GM21619 (cell line): ENCODE results near the gene SLC66A2.

Experiments
- ATAC-seq: cut with Tn5 transposase; IDR thresholded peaks from one replicate; pipeline ENCODE4 v1.9.1; 2021; ENCODE audit not compliant: unreplicated experiment

Gene SLC66A2

DNA sequence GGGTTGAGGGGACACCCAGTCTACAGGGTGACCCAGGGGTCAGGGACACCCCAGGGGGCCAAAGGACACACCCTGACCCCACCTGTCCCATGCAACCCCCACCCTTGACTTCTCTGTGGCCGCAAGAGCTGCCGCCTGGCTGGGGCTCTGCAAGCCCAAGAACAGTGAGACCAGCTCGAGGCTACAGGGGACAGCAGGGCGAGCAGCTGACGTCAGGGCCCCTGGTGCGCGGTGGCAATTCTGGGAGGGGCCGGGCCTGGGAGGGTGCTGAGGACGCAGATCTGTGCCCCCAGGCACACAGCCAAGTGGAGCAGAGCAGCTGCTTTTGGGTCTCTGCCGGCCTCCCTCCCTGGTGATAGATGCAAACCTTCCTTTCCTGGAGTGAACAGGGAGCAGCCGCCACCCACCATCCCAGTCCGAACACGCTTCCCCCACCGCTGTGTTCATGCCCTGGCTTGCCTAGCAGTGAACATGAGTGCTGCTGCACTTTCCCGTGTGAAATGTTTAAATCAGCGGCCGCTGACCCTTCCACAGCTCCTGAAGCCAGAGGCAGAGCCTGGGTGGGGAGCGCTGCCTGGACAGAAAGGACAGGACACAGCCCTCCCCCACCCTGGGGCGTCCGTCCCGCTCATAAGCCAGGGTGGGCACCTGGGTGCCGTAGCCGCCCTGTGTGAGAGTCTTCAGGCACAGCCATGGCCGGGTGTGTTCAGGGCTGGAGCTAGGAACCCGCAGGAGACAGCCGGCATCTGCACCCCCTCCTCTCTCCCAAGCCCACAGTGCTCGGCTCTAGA, 46.9 kb downstream of the SLC66A2 start:
- no peak for ATAC-seq

DNA sequence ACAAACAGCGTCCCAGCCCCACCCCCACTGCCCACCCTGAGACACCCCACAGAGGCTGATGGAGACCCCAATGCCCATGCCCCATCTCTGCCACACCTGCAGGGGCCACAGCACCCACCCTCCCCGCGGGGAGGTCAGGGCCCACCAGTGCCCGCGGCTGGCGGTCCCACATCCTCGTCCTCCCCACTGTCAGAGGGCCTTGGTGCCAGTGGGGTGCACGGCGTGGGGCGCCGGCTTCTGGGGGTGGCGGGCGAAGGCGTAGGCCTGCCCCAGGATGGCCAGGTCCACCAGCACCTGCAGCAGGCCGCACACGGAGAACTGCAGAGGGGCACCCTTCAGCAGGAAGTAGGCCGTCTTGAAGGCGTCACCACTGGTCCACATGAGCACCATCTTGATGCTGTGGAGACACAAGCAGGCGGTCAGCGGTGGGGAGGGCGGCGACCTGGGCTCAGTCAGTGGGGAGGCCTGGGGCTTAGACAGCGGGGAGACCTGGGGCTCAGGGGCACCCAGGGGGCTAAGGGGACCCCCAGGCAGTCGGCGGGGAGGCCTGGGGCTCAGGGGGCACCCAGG, 47.6 kb downstream of the SLC66A2 start:
- ATAC-seq, result no peak

DNA sequence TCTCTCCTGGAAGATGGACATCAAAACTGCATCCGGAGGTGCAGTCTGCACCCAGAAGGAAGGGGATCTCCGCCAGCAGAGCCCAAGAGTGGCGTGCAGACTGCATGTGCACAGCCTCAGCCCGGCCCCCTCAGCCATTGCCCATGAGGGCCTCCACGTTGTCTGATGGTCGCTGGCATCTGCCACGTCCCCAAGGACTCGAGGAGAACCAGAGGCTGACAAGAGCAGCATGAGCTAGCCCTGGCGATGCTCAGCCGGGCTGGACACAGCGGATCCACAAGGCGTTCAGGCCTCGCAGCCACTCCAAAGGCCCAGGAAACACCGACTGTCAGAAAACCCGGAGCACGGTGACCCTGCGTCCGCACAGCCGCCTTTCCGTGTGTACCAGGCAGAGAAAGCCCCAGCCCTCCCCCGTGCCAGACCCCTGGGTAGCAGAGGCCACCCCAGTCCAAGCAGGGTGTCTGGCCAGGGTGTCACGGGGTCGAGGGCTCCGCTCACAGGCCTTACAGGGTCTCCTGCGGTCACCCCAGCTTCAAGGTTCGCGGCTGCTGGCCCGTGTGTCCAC, 48.3 kb downstream of the SLC66A2 start:
- ATAC-seq, result no peak

DNA sequence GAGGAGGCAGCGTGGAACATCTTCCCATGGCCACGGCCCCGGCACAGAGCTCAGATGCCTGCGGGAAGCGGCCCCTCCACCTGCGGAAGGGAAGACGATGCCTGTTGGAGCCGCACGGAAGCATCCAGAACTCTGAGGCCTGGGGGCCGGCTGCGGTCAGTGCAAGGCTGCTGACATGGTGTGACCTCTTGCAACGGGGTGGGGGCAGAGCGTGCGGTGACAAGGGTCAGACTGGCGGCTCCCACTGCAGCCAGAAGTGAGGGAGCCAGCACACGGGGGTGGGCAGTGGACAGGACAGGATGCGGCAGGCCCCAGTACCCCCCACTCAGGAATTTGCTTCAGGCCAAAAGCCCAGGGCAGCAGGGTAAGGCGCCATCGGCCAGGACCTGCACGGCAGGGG, 48.8 kb downstream of the SLC66A2 start:
- ATAC-seq, result no peak

DNA sequence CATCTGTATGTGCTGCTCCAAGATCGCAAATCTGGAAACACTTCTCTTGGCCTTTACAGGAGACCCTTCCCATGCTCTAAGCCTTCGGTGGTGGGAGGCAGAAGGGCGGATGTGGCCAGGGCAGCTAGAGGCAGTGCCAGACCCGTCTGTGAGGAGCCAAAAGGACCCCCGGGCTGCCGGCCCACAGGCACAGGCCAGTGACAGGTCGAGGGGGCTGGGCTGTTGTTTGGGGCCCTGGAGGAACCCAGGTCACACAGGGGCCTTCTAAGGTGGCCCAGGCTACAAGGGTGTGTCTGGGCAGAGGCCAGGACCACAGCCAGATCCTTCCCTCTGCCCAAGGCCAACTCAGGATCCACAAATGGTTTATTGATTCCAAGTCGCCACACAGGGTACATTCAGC, 49.4 kb downstream of the SLC66A2 start:
- ATAC-seq, result no peak

DNA sequence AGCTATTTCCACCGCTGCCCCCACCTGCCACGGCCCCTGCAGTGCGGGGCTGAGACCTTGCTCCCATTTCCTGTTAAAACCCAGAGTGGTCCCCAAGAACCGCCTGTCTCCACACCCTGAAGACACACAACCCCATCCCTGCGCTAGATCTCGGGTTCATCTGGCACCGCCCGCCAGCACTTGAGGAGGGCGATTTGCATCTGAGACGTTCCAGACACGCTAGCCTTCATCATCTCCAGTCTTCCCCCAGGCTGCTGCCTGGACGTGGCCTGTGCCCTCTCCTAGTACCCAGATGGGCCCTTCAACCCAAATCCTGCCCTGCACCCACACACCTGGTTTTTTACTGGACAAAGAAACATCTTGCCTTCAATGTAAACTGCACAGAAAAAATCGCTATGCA, 49.8 kb downstream of the SLC66A2 start:
- no peak for ATAC-seq

DNA sequence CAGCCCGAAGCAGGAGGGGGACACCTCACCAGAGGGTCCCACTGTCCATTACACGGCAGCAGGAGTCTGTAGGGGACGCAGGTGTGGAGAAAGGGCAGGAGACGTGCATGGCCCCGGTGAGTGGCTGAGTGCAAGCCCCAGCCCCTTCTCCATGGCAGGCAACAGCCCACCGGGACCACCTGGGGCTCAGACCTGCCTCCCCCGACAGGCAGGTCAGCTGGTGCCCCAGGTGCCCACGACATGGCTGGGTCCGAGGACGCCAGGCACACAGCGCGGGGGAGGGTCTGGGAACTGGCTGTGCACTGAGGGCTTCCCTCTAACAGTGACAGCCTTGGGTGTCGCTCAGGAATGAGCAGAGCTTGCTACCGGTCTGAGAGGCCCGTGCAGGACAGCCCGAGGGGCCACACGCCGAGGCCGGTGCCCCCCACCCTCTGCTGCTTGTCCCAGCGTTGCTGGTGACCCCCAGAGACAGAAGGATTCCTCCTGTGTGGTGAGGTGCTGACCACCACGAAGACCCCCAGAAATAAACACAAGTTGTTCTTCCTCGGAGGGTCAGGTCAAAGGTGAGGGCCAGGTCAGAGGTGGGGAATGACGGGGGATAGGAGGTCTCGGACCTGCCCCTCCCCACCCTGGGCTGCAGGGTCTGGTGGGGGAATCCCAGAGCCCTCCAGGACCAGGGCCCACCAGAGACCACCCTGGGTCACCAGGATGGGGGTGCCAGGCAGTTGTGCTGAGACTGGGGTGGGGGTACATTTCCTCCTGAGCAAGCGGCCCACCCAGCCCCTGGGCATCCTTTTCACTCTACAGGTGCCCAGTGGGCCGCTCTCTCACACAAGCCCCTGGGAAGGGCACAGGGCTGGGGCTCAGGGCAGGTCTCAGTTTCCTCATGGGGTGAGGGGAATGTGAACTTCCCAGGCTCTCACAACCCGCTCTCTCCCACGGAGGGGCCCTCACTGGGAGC, 50.6 kb downstream of the SLC66A2 start:
- no peak for ATAC-seq

DNA sequence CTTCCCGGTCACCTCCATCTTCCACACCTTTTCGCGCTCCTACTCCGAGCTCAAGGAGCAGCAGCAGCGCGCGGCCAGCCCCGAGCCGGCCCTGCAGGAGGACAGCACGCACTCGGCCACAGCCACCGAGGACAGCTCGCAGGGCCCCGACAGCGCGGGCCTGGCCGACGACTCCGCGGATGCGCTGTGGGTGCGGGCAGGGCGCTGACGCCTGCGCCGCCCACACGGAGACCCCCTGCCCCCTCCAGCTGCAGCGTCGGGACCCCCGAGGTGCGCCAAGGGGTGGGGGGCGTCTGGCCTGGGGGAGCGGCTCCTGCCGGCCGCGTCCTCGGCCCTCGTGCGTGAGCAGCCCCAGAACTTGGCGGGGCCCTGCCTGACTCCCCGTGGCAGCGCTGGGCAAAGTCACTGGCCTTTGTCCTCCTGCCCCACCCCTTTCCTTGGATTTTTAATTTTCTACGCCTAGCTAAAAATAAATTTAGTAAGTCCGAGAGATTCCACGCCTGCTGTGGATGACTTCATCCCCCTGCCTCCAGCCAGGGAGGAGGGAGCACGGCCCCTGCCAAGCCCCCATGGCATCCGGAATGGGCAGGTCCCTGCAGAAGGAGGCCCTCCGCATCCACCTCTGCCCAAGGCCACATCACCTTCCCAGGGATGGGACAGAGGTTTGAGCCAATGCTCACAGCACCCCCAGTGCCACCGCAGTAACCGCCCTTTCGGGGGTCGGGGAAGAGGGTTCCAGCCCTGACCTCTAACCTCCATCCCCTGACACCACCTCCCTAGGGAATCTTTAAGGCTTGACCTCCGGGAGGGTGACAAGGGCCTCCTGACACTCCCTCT, 51.6 kb downstream of the SLC66A2 start:
- no peak for ATAC-seq

DNA sequence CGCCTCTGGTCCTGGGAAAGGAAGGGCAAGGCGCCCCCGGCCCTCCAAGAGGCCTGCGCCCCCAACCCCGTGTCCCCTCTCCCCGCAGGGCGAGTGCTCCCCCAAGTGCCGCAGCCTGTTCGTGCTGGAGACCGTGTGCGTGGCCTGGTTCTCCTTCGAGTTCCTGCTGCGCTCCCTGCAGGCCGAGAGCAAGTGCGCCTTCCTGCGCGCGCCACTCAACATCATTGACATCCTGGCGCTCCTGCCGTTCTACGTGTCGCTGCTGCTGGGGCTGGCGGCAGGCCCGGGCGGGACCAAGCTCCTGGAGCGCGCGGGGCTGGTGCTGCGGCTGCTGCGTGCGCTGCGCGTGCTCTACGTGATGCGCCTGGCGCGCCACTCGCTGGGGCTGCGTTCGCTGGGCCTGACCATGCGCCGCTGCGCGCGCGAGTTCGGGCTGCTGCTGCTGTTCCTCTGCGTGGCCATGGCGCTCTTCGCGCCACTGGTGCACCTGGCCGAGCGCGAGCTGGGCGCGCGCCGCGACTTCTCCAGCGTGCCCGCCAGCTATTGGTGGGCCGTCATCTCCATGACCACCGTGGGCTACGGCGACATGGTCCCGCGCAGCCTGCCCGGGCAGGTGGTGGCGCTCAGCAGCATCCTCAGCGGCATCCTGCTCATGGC, 52.4 kb downstream of the SLC66A2 start:
- no peak for ATAC-seq

DNA sequence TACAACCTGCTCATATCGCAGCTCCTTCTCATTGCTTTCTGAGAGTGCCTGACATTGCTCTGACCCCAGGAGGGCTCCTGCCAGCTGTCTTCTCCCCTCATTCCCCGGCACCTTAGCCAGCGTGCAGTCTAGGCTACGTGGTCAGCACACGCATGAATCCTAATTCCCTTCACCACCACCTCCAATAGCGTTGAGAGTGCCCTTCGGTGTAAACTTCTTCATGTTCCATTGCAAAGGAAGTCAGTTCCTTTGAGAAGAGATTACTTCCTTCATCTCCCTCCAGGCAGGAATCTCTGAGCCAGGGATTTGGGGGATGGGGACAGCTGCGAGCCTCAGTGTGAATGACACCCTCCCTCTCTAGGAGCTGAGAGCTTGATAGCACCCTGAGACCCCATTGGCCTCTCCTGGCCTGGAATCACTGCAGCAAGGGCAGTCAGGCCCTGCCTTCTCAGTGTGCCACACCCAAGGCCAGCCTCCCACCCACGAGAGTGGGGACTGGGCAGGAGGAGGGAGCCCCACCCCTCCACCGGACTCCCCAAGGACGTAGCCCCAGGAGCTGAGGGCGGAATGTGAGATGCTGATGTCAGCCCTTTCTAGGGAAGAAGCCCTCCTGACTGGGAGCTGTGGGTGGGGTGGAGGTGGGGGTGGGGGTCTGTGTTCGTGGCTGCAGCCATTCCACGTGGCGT, 53.4 kb downstream of the SLC66A2 start:
- no peak for ATAC-seq

DNA sequence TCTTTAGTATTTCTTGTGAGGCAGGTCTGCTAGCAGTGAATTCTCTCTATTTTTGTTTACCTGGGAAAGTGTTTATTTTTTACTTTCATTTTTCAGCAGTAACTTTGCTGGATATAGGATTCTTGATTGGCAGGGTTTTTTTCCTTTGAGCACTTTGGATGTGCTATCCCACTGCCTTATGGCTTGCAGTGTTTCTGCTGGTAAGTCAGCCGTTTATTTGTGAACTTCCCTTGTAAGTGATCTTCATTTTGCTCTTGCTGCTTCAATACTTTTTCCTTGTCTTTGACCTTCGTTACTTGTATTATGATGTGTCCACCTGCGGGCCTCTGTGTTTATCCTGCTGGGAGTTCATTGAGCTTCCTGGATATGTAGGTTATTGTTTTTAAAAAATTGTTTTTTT, 54.7 kb downstream of the SLC66A2 start:
- ATAC-seq, result no peak

DNA sequence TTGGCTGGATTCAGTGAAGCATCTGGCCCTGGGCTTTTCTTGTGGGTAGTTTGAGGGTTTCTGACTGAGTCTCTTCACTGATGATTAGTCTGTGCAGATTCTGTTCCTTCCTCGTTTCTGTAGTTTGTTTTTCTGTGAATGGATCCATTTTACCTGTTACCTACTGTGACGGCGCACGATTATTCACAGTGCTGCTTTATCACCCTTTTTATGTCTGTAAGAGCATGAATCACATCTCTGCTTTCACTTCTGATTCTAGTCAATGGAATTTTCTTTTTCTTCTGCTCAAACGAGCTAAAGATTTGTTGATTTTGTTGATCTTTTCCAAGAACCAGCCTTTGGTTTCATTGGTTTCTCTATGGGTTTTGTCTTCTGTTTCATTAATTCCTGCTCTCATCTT, 60.8 kb downstream of the SLC66A2 start:
- no peak for ATAC-seq

DNA sequence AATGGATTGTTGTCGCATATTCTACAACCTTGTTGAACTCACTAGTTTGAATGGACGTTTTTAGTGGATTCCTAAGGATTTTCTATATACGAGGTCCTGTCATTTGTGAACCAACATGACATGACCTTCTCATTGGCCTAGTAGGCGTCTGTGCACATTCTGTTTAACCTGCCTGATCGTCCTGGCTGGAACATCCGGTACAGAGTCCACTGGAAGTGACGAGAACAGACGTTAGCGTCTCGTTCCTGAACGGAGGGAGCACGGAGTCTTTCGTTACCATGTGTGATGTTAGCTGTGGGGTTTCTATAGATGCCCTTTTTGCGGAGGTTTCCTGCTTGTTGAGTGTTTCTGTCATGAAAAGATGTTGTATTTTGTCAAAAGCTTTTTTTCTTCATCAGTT, 61.9 kb downstream of the SLC66A2 start:
- no peak for ATAC-seq

DNA sequence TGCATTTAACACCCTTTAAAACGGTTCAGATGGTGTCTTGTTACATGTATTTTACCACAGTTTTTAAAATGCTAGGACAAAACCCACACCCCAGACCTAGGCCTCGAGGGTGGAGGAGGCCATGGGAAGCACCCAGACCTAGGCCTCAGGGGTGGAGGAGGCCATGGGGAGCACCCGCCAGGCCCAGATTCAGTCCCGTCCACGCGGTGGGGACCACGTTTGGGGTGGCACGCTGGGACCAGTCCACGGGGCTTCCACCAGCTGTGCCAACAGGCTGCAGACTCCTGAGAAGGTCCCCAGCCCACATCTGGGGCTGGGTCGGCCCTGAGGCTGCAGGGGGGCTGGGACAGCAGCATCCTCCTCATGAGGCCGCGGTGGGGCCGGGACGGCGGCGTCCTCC, 63.4 kb downstream of the SLC66A2 start:
- ATAC-seq, result no peak

DNA sequence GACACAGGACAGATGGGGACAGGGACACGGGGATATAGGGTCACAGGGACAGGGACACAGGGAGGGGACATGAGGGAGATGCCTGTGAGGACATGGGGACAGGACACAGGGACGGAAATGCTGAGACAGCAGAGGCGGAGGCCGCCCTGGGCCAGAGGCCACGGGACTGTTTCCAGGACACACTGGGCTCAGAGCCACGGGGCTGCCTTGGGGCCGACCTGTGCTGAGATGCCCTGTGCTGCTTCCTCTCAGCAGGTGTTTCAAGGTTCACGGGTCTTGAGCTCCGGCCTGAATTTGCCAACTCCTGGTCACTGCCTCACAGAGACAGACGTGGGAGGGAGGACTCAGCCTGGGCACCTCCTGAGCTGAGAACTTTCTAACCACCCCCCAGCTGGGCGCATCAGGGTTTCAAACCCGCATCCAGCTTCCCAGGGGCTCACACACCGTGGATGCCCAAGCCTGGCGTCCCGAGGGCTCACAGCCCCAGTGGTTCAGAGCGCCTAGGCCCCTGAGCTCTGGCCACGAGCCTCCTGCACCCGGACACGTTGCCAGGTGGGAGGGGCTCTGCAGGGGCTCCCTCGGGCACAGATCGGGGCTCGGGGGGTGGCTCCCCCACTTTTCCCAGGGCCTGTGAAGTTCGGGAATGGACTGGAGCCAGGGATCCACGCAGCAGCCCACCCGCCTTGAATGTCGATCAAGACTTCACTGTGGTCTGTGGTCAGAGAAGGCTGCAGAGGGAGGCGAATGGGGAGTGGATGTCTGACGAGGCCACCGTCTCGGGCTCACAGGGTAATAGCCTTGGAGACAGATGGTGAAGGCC, 64.1 kb downstream of the SLC66A2 start:
- no peak for ATAC-seq

DNA sequence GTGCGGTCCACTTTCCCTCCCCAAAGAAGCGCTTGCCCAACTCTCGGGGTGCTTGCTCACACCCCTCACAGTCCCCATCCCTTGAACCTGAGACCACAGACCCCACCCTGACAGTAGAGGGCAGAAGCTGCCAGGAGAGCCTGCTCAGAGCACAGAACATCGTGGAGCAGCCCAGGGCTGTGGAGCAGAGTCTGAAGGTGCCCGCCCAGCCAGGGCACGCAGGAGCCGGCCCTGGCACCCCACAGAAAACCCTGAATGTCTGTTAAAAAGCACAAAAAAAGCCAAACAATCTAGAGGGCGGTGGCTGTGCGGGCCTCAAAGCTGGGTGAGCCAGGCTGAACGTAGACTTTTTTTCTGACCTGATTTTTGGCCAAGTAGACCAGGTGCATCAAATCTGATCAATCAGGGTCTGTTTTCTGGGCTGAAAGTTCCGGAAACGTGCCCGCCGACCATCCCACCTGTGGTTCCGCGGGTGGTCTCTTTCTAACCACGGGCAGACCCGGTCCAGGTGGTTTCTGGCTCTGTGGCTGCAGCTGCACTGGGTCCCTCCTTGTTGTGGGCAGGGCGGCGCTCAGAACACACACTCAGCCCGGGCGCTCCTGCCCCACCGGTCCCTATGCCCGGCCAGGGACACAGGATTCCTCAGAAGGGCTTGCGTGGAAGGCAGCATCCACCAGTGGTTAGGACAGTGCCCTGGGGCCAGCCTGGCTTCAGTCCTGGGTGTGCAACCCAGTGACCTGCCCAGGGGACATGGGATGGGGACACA, 66.3 kb downstream of the SLC66A2 start:
- ATAC-seq, result no peak

DNA sequence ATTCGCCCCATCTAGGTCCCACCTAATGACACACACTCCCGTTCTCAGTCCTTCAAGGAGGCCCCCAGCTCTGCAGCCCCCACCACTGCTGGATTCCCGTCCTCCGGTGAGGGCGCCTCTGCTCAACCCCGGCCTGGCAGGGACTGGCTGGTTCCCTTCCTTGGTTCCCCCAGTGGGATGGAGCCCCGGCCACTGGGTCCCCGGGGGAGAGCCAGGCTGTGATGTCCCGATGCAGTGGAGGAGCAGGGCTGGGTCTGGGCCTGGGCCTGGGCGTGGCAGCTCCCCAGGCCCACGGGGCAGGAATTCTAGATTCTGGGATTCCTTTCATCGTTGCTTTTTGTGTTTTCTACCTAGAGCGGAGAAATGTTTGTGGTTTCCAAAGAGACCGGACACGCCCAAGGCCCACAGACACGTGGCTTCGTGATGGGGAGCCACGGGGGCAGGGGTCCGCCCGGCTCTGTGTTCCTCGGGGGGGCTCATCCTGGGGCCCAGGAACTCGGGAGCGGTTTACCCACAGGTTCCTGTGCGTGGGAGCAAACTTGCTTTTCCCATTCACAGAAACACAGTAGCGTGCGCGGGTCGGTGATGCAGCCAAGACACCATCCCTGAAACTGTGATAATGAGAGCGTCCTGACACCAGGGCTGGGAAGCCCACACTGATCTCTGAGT, 67.0 kb downstream of the SLC66A2 start:
- ATAC-seq, result no peak
